Measurements from ENCODE around the gene TSGA10IP.

DNA sequence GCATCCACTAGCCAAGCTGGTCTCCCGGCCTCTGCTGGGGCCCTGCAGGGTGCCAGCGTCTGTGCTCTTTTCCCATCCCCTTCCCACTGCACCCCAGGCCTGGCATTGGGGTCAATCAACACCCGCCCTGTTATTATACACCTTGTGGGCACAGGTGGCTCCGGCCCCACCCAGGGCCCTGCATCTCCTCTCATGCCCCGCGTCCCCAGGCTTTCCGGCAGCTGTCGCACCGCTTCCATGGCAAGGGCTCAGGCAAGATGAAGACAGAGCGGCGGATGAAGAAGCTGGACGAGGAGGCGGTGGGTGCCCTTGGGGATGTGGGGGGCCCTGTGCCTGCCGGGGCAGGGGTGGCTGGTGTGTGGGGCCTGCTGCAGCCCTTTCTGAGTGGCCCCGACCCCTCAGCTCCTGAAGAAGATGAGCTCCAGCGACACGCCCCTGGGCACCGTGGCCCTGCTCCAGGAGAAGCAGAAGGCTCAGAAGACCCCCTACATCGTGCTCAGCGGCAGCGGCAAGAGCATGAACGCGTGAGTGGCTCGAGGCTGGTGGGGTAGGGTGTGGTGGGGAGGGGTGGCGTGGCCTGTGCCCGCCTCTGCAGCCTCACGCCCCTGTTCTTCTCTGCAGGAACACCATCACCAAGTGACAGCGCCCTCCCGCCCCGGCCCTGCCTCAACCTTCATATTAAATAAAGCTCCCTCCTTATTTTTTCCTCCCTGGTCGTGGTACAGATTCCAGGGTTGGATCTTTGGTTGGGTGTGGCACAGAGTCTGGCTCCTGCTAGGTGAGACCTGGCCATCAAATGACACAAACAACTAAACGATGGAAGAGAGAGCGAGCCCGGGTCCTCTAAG, 33.3 kb downstream of the TSGA10IP start:
- TF ChIP-seq, protein P1, sequence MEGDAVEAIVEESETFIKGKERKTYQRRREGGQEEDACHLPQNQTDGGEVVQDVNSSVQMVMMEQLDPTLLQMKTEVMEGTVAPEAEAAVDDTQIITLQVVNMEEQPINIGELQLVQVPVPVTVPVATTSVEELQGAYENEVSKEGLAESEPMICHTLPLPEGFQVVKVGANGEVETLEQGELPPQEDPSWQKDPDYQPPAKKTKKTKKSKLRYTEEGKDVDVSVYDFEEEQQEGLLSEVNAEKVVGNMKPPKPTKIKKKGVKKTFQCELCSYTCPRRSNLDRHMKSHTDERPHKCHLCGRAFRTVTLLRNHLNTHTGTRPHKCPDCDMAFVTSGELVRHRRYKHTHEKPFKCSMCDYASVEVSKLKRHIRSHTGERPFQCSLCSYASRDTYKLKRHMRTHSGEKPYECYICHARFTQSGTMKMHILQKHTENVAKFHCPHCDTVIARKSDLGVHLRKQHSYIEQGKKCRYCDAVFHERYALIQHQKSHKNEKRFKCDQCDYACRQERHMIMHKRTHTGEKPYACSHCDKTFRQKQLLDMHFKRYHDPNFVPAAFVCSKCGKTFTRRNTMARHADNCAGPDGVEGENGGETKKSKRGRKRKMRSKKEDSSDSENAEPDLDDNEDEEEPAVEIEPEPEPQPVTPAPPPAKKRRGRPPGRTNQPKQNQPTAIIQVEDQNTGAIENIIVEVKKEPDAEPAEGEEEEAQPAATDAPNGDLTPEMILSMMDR (IDR thresholded peaks at IDR 0.05), result no peak
- no peak for TF ChIP-seq EZH2 (IDR thresholded peaks at IDR 0.05; ENCODE audit: borderline replicate concordance, insufficient read depth, low read depth, low read length, poor library complexity, severe bottlenecking)

All from B cell (primary cell).